HEK293T (cell line): ENCODE measurements around the gene RGP1.

Experiments used
- ARNT ChIP-seq: fragments of 450-650 bp; IDR thresholded peaks from 2 replicates; pipeline ENCODE4 v1.6.1; 2017; ENCODE audit warnings: mild to moderate bottlenecking
- BHLHE40 ChIP-seq: fragments of 450-650 bp; IDR thresholded peaks from 2 replicates; pipeline ENCODE4 v1.6.1; 2016; ENCODE audit warnings: mild to moderate bottlenecking, moderate library complexity, borderline replicate concordance
- ELF4 ChIP-seq: fragments of 450-650 bp; IDR thresholded peaks from 2 replicates; pipeline ENCODE4 v1.6.1; 2017; ENCODE audit warnings: antibody characterized with exemption
- FOXA1 ChIP-seq: fragments of 450-650 bp; IDR thresholded peaks from 2 replicates; pipeline ENCODE4 v1.6.1; 2016; ENCODE audit warnings: mild to moderate bottlenecking
- FOXK2 ChIP-seq: fragments of 450-650 bp; IDR thresholded peaks from 2 replicates; pipeline ENCODE4 v1.6.1; 2016; ENCODE audit warnings: mild to moderate bottlenecking
- FOXM1 ChIP-seq: fragments of 450-650 bp; IDR thresholded peaks from 2 replicates; pipeline ENCODE4 v1.6.1; 2017; ENCODE audit warnings: mild to moderate bottlenecking, borderline replicate concordance
- HDGF ChIP-seq: fragments of 450-650 bp; IDR thresholded peaks from 2 replicates; pipeline ENCODE4 v1.6.1; 2017; ENCODE audit warnings: antibody characterized with exemption, borderline replicate concordance
- L3MBTL2 ChIP-seq: fragments of 450-650 bp; conservative IDR thresholded peaks from 2 replicates; pipeline ENCODE4 v1.6.1; 2016; ENCODE audit warnings: mild to moderate bottlenecking
- LEF1 ChIP-seq: fragments of 450-650 bp; IDR thresholded peaks from 2 replicates; pipeline ENCODE4 v1.6.1; 2017; ENCODE audit warnings: mild to moderate bottlenecking, borderline replicate concordance
- SP1 ChIP-seq: fragments of 450-650 bp; IDR thresholded peaks from 2 replicates; pipeline ENCODE4 v1.6.1; 2017
- SUZ12 ChIP-seq: fragments of 450-650 bp; IDR thresholded peaks from 2 replicates; pipeline ENCODE4 v1.6.1; 2016; ENCODE audit warnings: mild to moderate bottlenecking
- TARDBP ChIP-seq: fragments of 450-650 bp; IDR thresholded peaks from 2 replicates; pipeline ENCODE4 v1.6.1; 2016
- ZNF384 ChIP-seq: fragments of 450-650 bp; IDR thresholded peaks from 2 replicates; pipeline ENCODE4 v1.6.1; 2016

- TF ChIP-seq FOXM1, result no peak
- TF ChIP-seq TARDBP, result no peak
- no peak for TF ChIP-seq SUZ12
- TF ChIP-seq HDGF, result no peak
- TF ChIP-seq LEF1, result no peak
- no peak for TF ChIP-seq FOXA1
- TF ChIP-seq ARNT, result no peak
- TF ChIP-seq ZNF384, result no peak
- no peak for TF ChIP-seq L3MBTL2
- TF ChIP-seq ELF4, result no peak
- no peak for TF ChIP-seq BHLHE40
- no peak for TF ChIP-seq FOXK2
- no peak for TF ChIP-seq SP1
Measured at GRCh38 chr9:35750256-35750531, 1.1 kb downstream of the RGP1 start.
